ACC112 (cell line): ENCODE results near the gene TNIK.

Experiments
- H2AFZ ChIP-seq: fragments of 200-600 bp; sonication (generic); one replicate; pipeline ENCODE4 v1.6.0; 2017; ENCODE audit warnings: antibody characterized with exemption, low read length; ENCODE audit not compliant: unreplicated experiment
- H3K27ac ChIP-seq: fragments of 200-600 bp; sonication (generic); 2 replicates; pipeline ENCODE4 v1.5.1; 2014; ENCODE audit warnings: low read depth, mild to moderate bottlenecking, antibody characterized with exemption, low read length, moderate library complexity
- H3K27me3 ChIP-seq: fragments of 200-600 bp; sonication (generic); 2 replicates; pipeline ENCODE4 v1.6.1; 2014; ENCODE audit warnings: mild to moderate bottlenecking, antibody characterized with exemption, low read length, moderate library complexity, mixed read lengths; ENCODE audit not compliant: insufficient read depth
- H3K36me3 ChIP-seq: fragments of 200-600 bp; sonication (generic); 2 replicates; pipeline ENCODE4 v1.6.1; 2016; ENCODE audit warnings: mild to moderate bottlenecking, antibody characterized with exemption, low read length, moderate library complexity, mixed read lengths; ENCODE audit not compliant: insufficient read depth
- H3K4me1 ChIP-seq: fragments of 200-600 bp; sonication (generic); one replicate; pipeline ENCODE4 v1.6.1; 2016; ENCODE audit warnings: low read length, mixed read lengths; ENCODE audit not compliant: insufficient read depth, unreplicated experiment, control insufficient read depth
- H3K4me3 ChIP-seq: fragments of 200-600 bp; sonication (generic); 2 replicates; pipeline ENCODE4 v1.5.1; 2014; ENCODE audit warnings: mild to moderate bottlenecking, low read depth, low read length
- H3K79me2 ChIP-seq: fragments of 200-600 bp; sonication (generic); one replicate; pipeline ENCODE4 v1.6.0; 2016; ENCODE audit warnings: low read length; ENCODE audit not compliant: control insufficient read depth, unreplicated experiment, insufficient read depth

Gene TNIK

GRCh38 chr3:171231361-171231760, 228.8 kb downstream of the TNIK start:
- Histone ChIP-seq H3K36me3 (no peaks in the 10 kb centered on the region), H2AFZ (no peak overlapping the region), H3K4me3 (no peak overlapping the region), H3K79me2 (no peaks in the 10 kb centered on the region), H3K27ac (no peak overlapping the region), H3K27me3 (no peaks in the 10 kb centered on the region), H3K4me1 (no peaks in the 10 kb centered on the region)

GRCh38 chr3:171230865-171231264, 229.3 kb downstream of the TNIK start:
- Histone ChIP-seq H2AFZ (no peak overlapping the region), H3K36me3 (no peaks in the 10 kb centered on the region), H3K27me3 (no peaks in the 10 kb centered on the region), H3K27ac (no peak overlapping the region), H3K4me1 (no peaks in the 10 kb centered on the region), H3K79me2 (no peaks in the 10 kb centered on the region), H3K4me3 (no peak overlapping the region)

GRCh38 chr3:171229173-171229572, 231.0 kb downstream of the TNIK start:
- H3K4me1 ChIP-seq = no peaks in the 10 kb centered on the region
- H3K79me2 ChIP-seq = no peaks in the 10 kb centered on the region
- H3K27ac ChIP-seq = no peak overlapping the region
- no peak overlapping the region for H2AFZ ChIP-seq
- no peak overlapping the region for H3K4me3 ChIP-seq
- no peaks in the 10 kb centered on the region for H3K27me3 ChIP-seq
- no peaks in the 10 kb centered on the region for H3K36me3 ChIP-seq

- H3K79me2 ChIP-seq = no peaks in the 10 kb centered on the region
- no peak overlapping the region for H3K4me3 ChIP-seq
- no peak overlapping the region for H3K27ac ChIP-seq
- no peak overlapping the region for H2AFZ ChIP-seq
- H3K36me3 ChIP-seq = no peaks in the 10 kb centered on the region
- no peaks in the 10 kb centered on the region for H3K4me1 ChIP-seq
- no peaks in the 10 kb centered on the region for H3K27me3 ChIP-seq
Observed at GRCh38 chr3:171228240-171228639, 232.0 kb downstream of the TNIK start.

GRCh38 chr3:171227828-171228227, 232.4 kb downstream of the TNIK start:
- no peak overlapping the region for H2AFZ ChIP-seq
- no peak overlapping the region for H3K27ac ChIP-seq
- H3K79me2 ChIP-seq = no peaks in the 10 kb centered on the region
- H3K4me1 ChIP-seq = no peaks in the 10 kb centered on the region
- H3K4me3 ChIP-seq = no peak overlapping the region
- no peaks in the 10 kb centered on the region for H3K36me3 ChIP-seq
- no peaks in the 10 kb centered on the region for H3K27me3 ChIP-seq

- Histone ChIP-seq H3K79me2 (no peaks in the 10 kb centered on the region), H2AFZ (no peak overlapping the region), H3K27me3 (no peaks in the 10 kb centered on the region), H3K4me1 (no peaks in the 10 kb centered on the region), H3K27ac (no peak overlapping the region), H3K36me3 (no peaks in the 10 kb centered on the region), H3K4me3 (no peak overlapping the region)
Observed at GRCh38 chr3:171227359-171227758, 232.8 kb downstream of the TNIK start.

- no peaks in the 10 kb centered on the region for H3K4me1 ChIP-seq
- H3K27me3 ChIP-seq = no peaks in the 10 kb centered on the region
- H2AFZ ChIP-seq = no peak overlapping the region
- H3K36me3 ChIP-seq = no peaks in the 10 kb centered on the region
- H3K27ac ChIP-seq = no peak overlapping the region
- no peaks in the 10 kb centered on the region for H3K79me2 ChIP-seq
- H3K4me3 ChIP-seq = no peak overlapping the region
Observed at GRCh38 chr3:171226794-171227193, 233.4 kb downstream of the TNIK start.

GRCh38 chr3:171225708-171226107, 234.5 kb downstream of the TNIK start:
- no peak overlapping the region for H2AFZ ChIP-seq
- H3K27ac ChIP-seq = no peak overlapping the region
- H3K27me3 ChIP-seq = no peaks in the 10 kb centered on the region
- H3K36me3 ChIP-seq = no peaks in the 10 kb centered on the region
- H3K4me3 ChIP-seq = no peak overlapping the region
- no peaks in the 10 kb centered on the region for H3K79me2 ChIP-seq
- no peaks in the 10 kb centered on the region for H3K4me1 ChIP-seq

GRCh38 chr3:171225165-171225564, 235.0 kb downstream of the TNIK start:
- Histone ChIP-seq H2AFZ (no peak overlapping the region), H3K79me2 (no peaks in the 10 kb centered on the region), H3K27me3 (no peaks in the 10 kb centered on the region), H3K4me1 (no peaks in the 10 kb centered on the region), H3K4me3 (no peak overlapping the region), H3K36me3 (no peaks in the 10 kb centered on the region), H3K27ac (no peak overlapping the region)

GRCh38 chr3:171223396-171223795, 236.8 kb downstream of the TNIK start:
- H3K4me1 ChIP-seq = no peaks in the 10 kb centered on the region
- no peak overlapping the region for H3K27ac ChIP-seq
- H3K4me3 ChIP-seq = no peak overlapping the region
- no peak overlapping the region for H2AFZ ChIP-seq
- no peaks in the 10 kb centered on the region for H3K27me3 ChIP-seq
- H3K36me3 ChIP-seq = no peaks in the 10 kb centered on the region
- no peaks in the 10 kb centered on the region for H3K79me2 ChIP-seq

GRCh38 chr3:171222995-171223394, 237.2 kb downstream of the TNIK start:
- no peaks in the 10 kb centered on the region for H3K36me3 ChIP-seq
- no peak overlapping the region for H3K27ac ChIP-seq
- H3K79me2 ChIP-seq = no peaks in the 10 kb centered on the region
- no peak overlapping the region for H3K4me3 ChIP-seq
- H3K27me3 ChIP-seq = no peaks in the 10 kb centered on the region
- H3K4me1 ChIP-seq = no peaks in the 10 kb centered on the region
- H2AFZ ChIP-seq = no peak overlapping the region
